HEK293T (cell line): ENCODE results near the gene LILRA2.

Experiments used
- ARNT ChIP-seq: fragments of 450-650 bp; IDR thresholded peaks from 2 replicates; pipeline ENCODE4 v1.6.1; 2017; ENCODE audit warnings: mild to moderate bottlenecking
- BHLHE40 ChIP-seq: fragments of 450-650 bp; IDR thresholded peaks from 2 replicates; pipeline ENCODE4 v1.6.1; 2016; ENCODE audit warnings: mild to moderate bottlenecking, moderate library complexity, borderline replicate concordance
- ELF4 ChIP-seq: fragments of 450-650 bp; IDR thresholded peaks from 2 replicates; pipeline ENCODE4 v1.6.1; 2017; ENCODE audit warnings: antibody characterized with exemption
- FOXK2 ChIP-seq: fragments of 450-650 bp; IDR thresholded peaks from 2 replicates; pipeline ENCODE4 v1.6.1; 2016; ENCODE audit warnings: mild to moderate bottlenecking
- FOXM1 ChIP-seq: fragments of 450-650 bp; IDR thresholded peaks from 2 replicates; pipeline ENCODE4 v1.6.1; 2017; ENCODE audit warnings: mild to moderate bottlenecking, borderline replicate concordance
- L3MBTL2 ChIP-seq: fragments of 450-650 bp; conservative IDR thresholded peaks from 2 replicates; pipeline ENCODE4 v1.6.1; 2016; ENCODE audit warnings: mild to moderate bottlenecking
- NFRKB ChIP-seq: fragments of 450-650 bp; IDR thresholded peaks from 2 replicates; pipeline ENCODE4 v1.6.1; 2016; ENCODE audit warnings: mild to moderate bottlenecking, moderate library complexity
- SP1 ChIP-seq: fragments of 450-650 bp; IDR thresholded peaks from 2 replicates; pipeline ENCODE4 v1.6.1; 2017
- SUZ12 ChIP-seq: fragments of 450-650 bp; IDR thresholded peaks from 2 replicates; pipeline ENCODE4 v1.6.1; 2016; ENCODE audit warnings: mild to moderate bottlenecking

DNA sequence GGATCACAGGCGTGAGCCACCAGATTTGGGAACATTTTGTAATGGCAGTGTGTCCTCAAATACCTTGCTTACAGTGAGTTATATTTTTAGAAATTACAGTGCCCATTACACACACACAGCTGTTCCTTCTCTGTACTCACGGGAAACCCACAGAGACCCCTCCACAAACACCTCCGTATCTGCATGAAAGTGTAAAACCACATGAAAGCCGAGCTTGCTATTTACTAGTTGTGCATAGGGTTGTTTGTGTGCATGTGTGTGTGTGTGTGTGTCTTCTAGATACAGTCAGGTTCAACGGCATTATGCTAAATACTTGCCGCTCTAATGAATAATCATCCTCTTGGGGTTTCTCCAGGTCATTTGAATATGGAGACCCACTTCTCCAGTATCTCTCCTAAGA is 22.3 kb upstream of the LILRA2 start:
- TF ChIP-seq SP1 = no peak
- no peak for TF ChIP-seq ARNT
- TF ChIP-seq FOXK2 = no peak
- no peak for TF ChIP-seq SUZ12
- TF ChIP-seq L3MBTL2 = no peak
- TF ChIP-seq BHLHE40 = no peak
- TF ChIP-seq NFRKB = no peak
- no peak for TF ChIP-seq ELF4
- TF ChIP-seq FOXM1 = no peak
